Thoracic aorta (tissue), 2 donors: ENCODE data around the gene GTF2IRD1. TPM values are rescaled to one million over a fixed set of nuclear protein-coding genes. Genes with fewer than 3 reads are reported as not detected.

Source experiments
- total RNA-seq, 2 donors: library from RNA; depleted of rRNA; stranded (reverse); fragments of >200 nt; gene quantifications; one replicate each; pipeline versions ENCODE4 v1.1.0 to v1.2.3, GENCODE V29; 2016

The GTF2IRD1 gene
- total RNA-seq, 2 donors from 2014 or later = 7.0 to 14.4 TPM

Other genes starting within 250 kb of the GTF2IRD1 start
- gene LAT2, start 243.9 kb upstream of the GTF2IRD1 start, total RNA-seq = 10 to 100 TPM in 1 of 2 donors, 1 to 10 TPM in 1; 3.7 to 17.6 TPM
- gene RFC2, start 199.5 kb upstream of the GTF2IRD1 start, total RNA-seq = 10 to 100 TPM in 1 of 2 donors, 1 to 10 TPM in 1; 9.5 to 15.2 TPM
- gene CLIP2, start 164.5 kb upstream of the GTF2IRD1 start, total RNA-seq = 10 to 100 TPM; 50.7 to 52.9 TPM
- gene GTF2I, start 203.8 kb downstream of the GTF2IRD1 start, total RNA-seq = 100 to 1,000 TPM; 107 to 157 TPM